Measurements from ENCODE around the gene WDR31. TPM values are rescaled to one million over a fixed set of nuclear protein-coding genes. Genes with fewer than 3 reads are reported as not detected.

Gene WDR31
- polyA plus RNA-seq, 1 donor (not counting 4 experiments of a cell fraction or from before 2014, with no cell fraction given), result 0.94 TPM

DNA sequence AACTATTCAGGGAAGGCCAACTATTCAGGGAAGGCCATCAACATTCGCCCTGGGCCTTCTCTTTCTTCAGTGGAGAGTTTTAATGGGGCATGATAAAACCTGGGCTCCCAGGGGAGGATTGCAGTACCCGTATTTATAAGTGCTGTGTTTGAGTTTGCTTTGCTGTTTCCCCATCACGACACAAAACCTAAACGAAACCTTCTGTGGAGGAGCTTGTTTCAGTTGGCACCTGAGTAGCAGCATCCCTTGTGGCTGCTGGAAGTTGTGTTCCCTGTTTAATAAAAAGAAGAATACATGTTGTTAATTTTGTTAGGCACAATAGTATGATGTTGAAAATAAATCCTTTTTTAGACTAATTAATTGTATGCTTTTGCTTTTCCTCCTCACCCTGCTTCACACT lies 8.3 kb downstream of the WDR31 start:
- Histone ChIP-seq H3K36me3 (ENCODE audit: control insufficient read depth in 2 of 2, extremely low read depth in 1 of 2, insufficient read depth in 2 of 2, low read length in 2 of 2) (no peaks in the 10 kb centered on the region), H3K9ac (ENCODE audit: control insufficient read depth, extremely low read depth, insufficient read depth, low read length) (no peak overlapping the region), H3K9me1 (ENCODE audit: control insufficient read depth, extremely low read depth, insufficient read depth, low read length) (no peaks in the 10 kb centered on the region), H3K4me2 (ENCODE audit: control insufficient read depth, extremely low read depth, insufficient read depth, low read depth, low read length) (no peak overlapping the region), H3K79me2 (ENCODE audit: control insufficient read depth, insufficient read depth, low read length) (no peaks in the 10 kb centered on the region), H3K9me3 (ENCODE audit: control insufficient read depth, low read depth, low read length) (no peaks in the 10 kb centered on the region), H4K20me1 (ENCODE audit: control insufficient read depth, extremely low read depth, insufficient read depth, low read length) (no peaks in the 10 kb centered on the region), H3K4me1 (ENCODE audit: control insufficient read depth, extremely low read depth, insufficient read depth, low read length) (no peaks in the 10 kb centered on the region), H3K4me3 (ENCODE audit: control insufficient read depth in 2 of 3, extremely low read depth in 1 of 3, insufficient read depth in 2 of 3, low read depth in 1 of 3, low read length in 3 of 3) (no peak overlapping the region), H3K27ac (ENCODE audit: control insufficient read depth, insufficient read depth, low read length) (no peak overlapping the region), H2AFZ (ENCODE audit: control insufficient read depth, low read length) (no peak overlapping the region), H3K27me3 (ENCODE audit: control insufficient read depth, extremely low read depth, insufficient read depth, low read length) (no peaks in the 10 kb centered on the region)
- dilution Hi-C loops (cut with MboI; ENCODE audit: extremely low pct_ligation_motif_present, low sequenced_read_pairs), result no loop called here
- TF ChIP-seq EZH2 (IDR thresholded peaks at IDR 0.05; ENCODE audit: low read length), result no peak
- TF ChIP-seq, protein P1, sequence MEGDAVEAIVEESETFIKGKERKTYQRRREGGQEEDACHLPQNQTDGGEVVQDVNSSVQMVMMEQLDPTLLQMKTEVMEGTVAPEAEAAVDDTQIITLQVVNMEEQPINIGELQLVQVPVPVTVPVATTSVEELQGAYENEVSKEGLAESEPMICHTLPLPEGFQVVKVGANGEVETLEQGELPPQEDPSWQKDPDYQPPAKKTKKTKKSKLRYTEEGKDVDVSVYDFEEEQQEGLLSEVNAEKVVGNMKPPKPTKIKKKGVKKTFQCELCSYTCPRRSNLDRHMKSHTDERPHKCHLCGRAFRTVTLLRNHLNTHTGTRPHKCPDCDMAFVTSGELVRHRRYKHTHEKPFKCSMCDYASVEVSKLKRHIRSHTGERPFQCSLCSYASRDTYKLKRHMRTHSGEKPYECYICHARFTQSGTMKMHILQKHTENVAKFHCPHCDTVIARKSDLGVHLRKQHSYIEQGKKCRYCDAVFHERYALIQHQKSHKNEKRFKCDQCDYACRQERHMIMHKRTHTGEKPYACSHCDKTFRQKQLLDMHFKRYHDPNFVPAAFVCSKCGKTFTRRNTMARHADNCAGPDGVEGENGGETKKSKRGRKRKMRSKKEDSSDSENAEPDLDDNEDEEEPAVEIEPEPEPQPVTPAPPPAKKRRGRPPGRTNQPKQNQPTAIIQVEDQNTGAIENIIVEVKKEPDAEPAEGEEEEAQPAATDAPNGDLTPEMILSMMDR (optimal IDR thresholded peaks at IDR 0.05 in 1 of 3, IDR thresholded peaks at IDR 0.05 in 1 of 3, conservative IDR thresholded peaks at IDR 0.05 in 1 of 3; ENCODE audit: extremely low read depth in 1 of 3, insufficient read depth in 2 of 3, low read length in 3 of 3), result no peak
- FAIRE-seq (no peak), DNase-seq (ENCODE audit: low read depth, low spot score) (no peak)

DNA sequence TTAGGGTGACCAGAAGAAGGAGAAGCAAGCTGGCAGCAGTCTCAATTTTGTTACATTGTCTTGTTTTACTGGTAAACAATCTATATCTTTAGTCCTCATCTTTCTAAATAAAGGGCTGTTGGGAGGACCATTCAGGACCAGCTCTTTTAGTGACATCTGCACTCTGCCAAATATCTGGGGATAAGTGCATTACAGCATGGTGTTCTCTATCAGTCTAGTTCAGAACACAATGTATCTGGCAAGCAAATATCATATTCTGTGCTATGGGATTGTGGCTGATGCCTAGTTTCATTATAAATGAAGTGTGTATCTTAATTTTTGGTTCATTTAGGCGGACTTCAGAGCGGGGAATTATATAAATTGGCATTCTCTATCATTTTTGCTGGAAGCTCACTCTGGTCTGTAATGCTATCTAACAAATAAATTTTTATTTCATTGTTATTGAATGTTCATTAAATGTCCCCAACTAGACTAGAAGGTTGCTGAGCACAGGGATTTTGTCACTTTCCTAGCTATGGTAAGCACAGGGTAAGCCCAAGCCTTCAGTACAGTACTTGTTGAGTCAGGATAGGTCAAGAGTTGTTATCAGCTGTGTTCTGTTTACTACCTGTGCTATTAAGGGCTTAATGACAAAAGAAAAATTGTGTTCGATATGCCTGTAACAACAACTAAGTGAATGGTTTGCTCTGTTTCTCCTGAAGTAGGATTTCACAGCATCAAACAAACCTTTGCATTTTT lies 11.9 kb downstream of the WDR31 start:
- H3K79me2 ChIP-seq (ENCODE audit: control insufficient read depth, insufficient read depth, low read length), result no peaks in the 10 kb centered on the region
- no peaks in the 10 kb centered on the region for H4K20me1 ChIP-seq (ENCODE audit: control insufficient read depth, extremely low read depth, insufficient read depth, low read length)
- H3K9ac ChIP-seq (ENCODE audit: control insufficient read depth, extremely low read depth, insufficient read depth, low read length), result no peak overlapping the region
- no peaks in the 10 kb centered on the region for H3K36me3 ChIP-seq (ENCODE audit: control insufficient read depth in 2 of 2, extremely low read depth in 1 of 2, insufficient read depth in 2 of 2, low read length in 2 of 2)
- no peaks in the 10 kb centered on the region for H3K9me3 ChIP-seq (ENCODE audit: control insufficient read depth, low read depth, low read length)
- H3K4me3 ChIP-seq (ENCODE audit: control insufficient read depth in 2 of 3, extremely low read depth in 1 of 3, insufficient read depth in 2 of 3, low read depth in 1 of 3, low read length in 3 of 3), result no peak overlapping the region
- H3K4me1 ChIP-seq (ENCODE audit: control insufficient read depth, extremely low read depth, insufficient read depth, low read length), result no peaks in the 10 kb centered on the region
- FAIRE-seq, result no peak
- DNase-seq (ENCODE audit: low read depth, low spot score), result no peak
- dilution Hi-C loops (cut with MboI; ENCODE audit: extremely low pct_ligation_motif_present, low sequenced_read_pairs), result no loop called here
- H3K9me1 ChIP-seq (ENCODE audit: control insufficient read depth, extremely low read depth, insufficient read depth, low read length), result no peaks in the 10 kb centered on the region
- no peaks in the 10 kb centered on the region for H3K27me3 ChIP-seq (ENCODE audit: control insufficient read depth, extremely low read depth, insufficient read depth, low read length)
- TF ChIP-seq EZH2 (IDR thresholded peaks at IDR 0.05; ENCODE audit: low read length), result no peak
- TF ChIP-seq, protein P1 (optimal IDR thresholded peaks at IDR 0.05 in 1 of 3, IDR thresholded peaks at IDR 0.05 in 1 of 3, conservative IDR thresholded peaks at IDR 0.05 in 1 of 3; ENCODE audit: extremely low read depth in 1 of 3, insufficient read depth in 2 of 3, low read length in 3 of 3), result no peak
- H2AFZ ChIP-seq (ENCODE audit: control insufficient read depth, low read length), result no peak overlapping the region
- no peak overlapping the region for H3K27ac ChIP-seq (ENCODE audit: control insufficient read depth, insufficient read depth, low read length)
- H3K4me2 ChIP-seq (ENCODE audit: control insufficient read depth, extremely low read depth, insufficient read depth, low read depth, low read length), result no peak overlapping the region

Data from keratinocyte (primary cell).